DND-41 (cell line): ENCODE measurements around the gene HDLBP.

Experiments
- CTCF ChIP-seq: IDR thresholded peaks from 2 replicates; pipeline ENCODE4 v1.5.1; 2012; ENCODE audit warnings: borderline replicate concordance, low read length, moderate library complexity, mild to moderate bottlenecking; ENCODE audit not compliant: poor library complexity, severe bottlenecking; ENCODE audit errors: extremely low read depth
- EZH2 ChIP-seq: IDR thresholded peaks from 3 replicates; pipeline ENCODE4 v1.6.1; 2012; ENCODE audit warnings: borderline replicate concordance, low read depth, mild to moderate bottlenecking, moderate library complexity, low read length, inconsistent platforms; ENCODE audit not compliant: severe bottlenecking

- no peak for TF ChIP-seq CTCF
- no peak for TF ChIP-seq EZH2
Observed at GRCh38 chr2:241184901-241185300, 130.6 kb downstream of the HDLBP start.
